BLaER1 (cell line): ENCODE results near the gene SPOCK2.

Experiments
- H3K27ac ChIP-seq: shearing (Covaris generic); formaldehyde crosslinking; 2 replicates; pipeline ENCODE4 v1.8.1; 2022
- H3K27me3 ChIP-seq: shearing (Covaris generic); formaldehyde crosslinking; 2 replicates; pipeline ENCODE4 v1.8.1; 2022
- H3K36me3 ChIP-seq: shearing (Covaris generic); formaldehyde crosslinking; 2 replicates; pipeline ENCODE4 v1.8.1; 2022
- H3K4me1 ChIP-seq: shearing (Covaris generic); formaldehyde crosslinking; 2 replicates; pipeline ENCODE4 v1.8.1; 2022
- H3K4me2 ChIP-seq: shearing (Covaris generic); formaldehyde crosslinking; 2 replicates; pipeline ENCODE4 v1.8.1; 2022
- H3K4me3 ChIP-seq: shearing (Covaris generic); formaldehyde crosslinking; 2 replicates; pipeline ENCODE4 v1.8.1; 2022
- H3K9ac ChIP-seq: shearing (Covaris generic); formaldehyde crosslinking; 2 replicates; pipeline ENCODE4 v1.8.1; 2022
- H3K9me3 ChIP-seq: shearing (Covaris generic); formaldehyde crosslinking; 2 replicates; pipeline ENCODE4 v1.8.1; 2022
- H4K20me1 ChIP-seq: shearing (Covaris generic); formaldehyde crosslinking; 2 replicates; pipeline ENCODE4 v1.8.1; 2022
- Cebpa-rat ChIP-seq: shearing (Covaris generic); IDR thresholded peaks from 2 replicates; pipeline ENCODE4 v1.8.1; 2022

SPOCK2 gene

DNA sequence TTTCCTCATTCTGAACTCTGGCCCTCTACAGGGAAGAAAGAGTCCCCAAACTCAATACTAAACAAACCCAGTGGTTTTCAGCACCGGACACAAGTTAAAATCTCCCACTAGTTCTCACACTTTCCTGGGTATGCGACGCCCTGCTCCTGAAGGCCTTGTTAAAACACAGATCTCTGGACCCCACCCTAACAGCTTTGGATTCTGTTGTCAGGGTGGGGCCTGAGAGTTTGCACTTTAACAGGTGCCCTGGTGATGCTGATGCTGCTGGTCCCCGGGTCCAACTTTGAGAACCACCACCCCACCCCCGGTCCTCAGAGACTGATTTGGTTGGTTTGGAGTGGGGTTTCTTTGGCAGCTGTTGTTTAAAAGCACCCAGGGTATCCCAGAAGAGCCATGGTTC is 62.5 kb downstream of the SPOCK2 start:
- Histone ChIP-seq H3K27me3 (no peaks in the 10 kb centered on the region), H3K27ac (no peak overlapping the region), H3K4me3 (no peak overlapping the region), H4K20me1 (no peaks in the 10 kb centered on the region), H3K4me1 (peaks cover 15% of the 10 kb centered on the region), H3K9ac (no peak overlapping the region), H3K36me3 (no peaks in the 10 kb centered on the region), H3K4me2 (peak overlapping the region; percentile 24), H3K9me3 (no peaks in the 10 kb centered on the region)
- TF ChIP-seq Cebpa-rat: no peak

DNA sequence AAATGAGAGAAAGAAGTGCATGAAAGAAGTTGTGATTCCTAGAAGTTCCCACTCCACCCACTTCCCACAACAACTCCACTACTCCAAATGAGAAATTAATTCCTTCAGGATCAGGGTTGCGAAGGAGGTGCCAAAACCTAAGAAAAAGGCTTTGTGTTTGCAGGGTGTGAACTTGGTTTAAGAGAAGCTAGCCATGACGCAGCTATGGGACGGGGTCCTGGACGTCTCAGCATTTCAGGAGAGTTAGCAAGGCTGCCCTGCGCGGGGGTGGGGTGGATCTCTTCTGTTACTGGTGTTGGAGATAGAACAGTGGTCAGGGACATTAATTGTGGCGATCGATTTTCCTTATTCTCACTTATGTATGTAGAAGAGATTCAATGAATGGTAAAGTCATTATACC is 63.0 kb downstream of the SPOCK2 start:
- Histone ChIP-seq H3K9ac (no peak overlapping the region), H3K27me3 (no peaks in the 10 kb centered on the region), H3K4me2 (0 out of 2 replicates have a peak overlapping the region, but pooled peaks have one; percentile 24), H3K4me1 (peaks cover 15% of the 10 kb centered on the region), H4K20me1 (no peaks in the 10 kb centered on the region), H3K9me3 (no peaks in the 10 kb centered on the region), H3K4me3 (no peak overlapping the region), H3K36me3 (no peaks in the 10 kb centered on the region), H3K27ac (no peak overlapping the region)
- no peak for TF ChIP-seq Cebpa-rat

DNA sequence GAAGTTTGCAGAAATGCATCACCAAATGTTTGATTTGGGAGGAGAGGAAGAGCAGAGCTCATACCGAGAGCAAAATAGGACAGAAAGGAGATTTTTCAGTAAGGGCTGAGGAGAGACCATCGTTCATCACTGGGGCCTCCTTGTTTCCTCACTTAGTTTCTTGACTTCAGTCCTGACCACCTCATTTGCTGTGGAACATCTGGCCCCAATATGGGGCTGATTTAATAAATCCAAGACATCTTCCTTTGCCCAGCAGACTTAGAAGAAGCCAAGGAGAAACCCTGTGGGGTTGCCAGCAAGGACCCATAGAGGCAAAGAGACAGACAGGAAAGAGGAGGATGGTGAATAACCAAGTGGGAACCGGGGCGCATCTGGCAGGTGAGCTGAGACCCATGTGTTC is 63.8 kb downstream of the SPOCK2 start:
- H3K4me1 ChIP-seq: peaks cover 15% of the 10 kb centered on the region
- no peaks in the 10 kb centered on the region for H3K9me3 ChIP-seq
- H4K20me1 ChIP-seq: no peaks in the 10 kb centered on the region
- H3K4me2 ChIP-seq: no peak overlapping the region
- no peak overlapping the region for H3K27ac ChIP-seq
- no peaks in the 10 kb centered on the region for H3K36me3 ChIP-seq
- no peak for TF ChIP-seq Cebpa-rat
- H3K9ac ChIP-seq: no peak overlapping the region
- no peaks in the 10 kb centered on the region for H3K27me3 ChIP-seq
- H3K4me3 ChIP-seq: no peak overlapping the region

DNA sequence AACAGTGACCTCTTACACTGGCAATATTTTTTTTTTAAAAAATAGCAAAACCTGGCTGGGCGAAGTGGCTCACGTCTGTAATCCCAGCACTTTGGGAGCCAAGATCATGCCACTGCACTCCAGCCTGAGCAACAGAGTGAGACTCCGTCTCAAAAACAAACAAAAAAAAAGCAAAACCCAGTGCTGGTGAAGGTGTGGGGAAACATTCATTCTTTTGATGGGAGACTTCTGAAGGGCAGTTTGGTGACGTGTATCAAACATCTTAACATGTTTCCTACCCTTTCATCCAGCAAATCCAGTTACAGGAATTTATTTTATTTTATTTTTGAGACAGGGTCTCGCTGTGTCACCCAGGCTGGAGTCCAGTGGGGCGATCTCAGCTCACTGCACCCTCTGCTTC is 66.1 kb downstream of the SPOCK2 start:
- Histone ChIP-seq H3K27ac (no peak overlapping the region), H3K9me3 (no peaks in the 10 kb centered on the region), H3K4me2 (no peak overlapping the region), H3K4me1 (peaks cover 18% of the 10 kb centered on the region), H3K9ac (no peak overlapping the region), H3K36me3 (no peaks in the 10 kb centered on the region), H3K27me3 (no peaks in the 10 kb centered on the region), H3K4me3 (no peak overlapping the region), H4K20me1 (no peaks in the 10 kb centered on the region)
- no peak for TF ChIP-seq Cebpa-rat

DNA sequence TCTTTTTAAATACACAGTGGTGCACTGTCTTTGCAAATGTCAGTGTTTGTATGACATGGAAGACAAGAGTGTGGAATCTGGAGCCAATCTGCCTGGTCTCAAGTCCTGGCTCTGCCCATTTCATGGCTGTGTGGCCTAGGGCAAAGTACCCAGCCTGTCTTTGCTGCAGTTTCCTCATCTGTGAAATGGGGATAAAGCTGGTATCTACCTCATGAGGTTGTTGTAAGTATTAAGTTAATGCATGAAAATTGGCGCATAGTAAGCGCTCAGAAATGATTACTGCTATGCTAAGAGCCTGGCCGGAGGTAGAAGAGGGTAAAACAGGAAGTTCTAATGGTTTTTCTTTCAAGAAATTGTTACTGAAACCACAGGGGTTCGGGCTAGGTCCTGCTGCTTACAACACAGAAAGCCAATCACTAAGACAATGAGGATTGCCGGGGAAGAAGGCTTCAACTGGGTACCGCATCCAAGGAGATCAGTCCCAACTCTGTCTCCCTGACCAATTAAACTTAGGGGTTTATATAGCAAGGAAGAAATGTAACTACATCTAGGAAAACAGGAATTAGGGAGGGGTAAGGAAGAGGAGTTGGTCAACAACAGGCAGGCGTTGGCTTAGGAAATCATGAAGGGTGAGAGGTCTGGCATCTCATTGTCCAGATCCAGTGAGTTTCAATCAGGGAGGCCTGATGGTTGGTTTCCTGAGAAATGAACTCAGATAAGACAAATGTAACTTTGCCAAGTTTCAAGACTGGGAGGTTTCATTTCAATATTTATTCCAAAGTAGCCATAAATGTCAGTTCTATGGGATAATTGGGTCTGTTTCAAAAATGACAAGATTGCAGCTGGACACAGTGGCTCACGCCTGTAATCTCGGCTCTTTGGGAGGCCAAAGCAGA is 67.2 kb downstream of the SPOCK2 start:
- no peak overlapping the region for H3K9ac ChIP-seq

DNA sequence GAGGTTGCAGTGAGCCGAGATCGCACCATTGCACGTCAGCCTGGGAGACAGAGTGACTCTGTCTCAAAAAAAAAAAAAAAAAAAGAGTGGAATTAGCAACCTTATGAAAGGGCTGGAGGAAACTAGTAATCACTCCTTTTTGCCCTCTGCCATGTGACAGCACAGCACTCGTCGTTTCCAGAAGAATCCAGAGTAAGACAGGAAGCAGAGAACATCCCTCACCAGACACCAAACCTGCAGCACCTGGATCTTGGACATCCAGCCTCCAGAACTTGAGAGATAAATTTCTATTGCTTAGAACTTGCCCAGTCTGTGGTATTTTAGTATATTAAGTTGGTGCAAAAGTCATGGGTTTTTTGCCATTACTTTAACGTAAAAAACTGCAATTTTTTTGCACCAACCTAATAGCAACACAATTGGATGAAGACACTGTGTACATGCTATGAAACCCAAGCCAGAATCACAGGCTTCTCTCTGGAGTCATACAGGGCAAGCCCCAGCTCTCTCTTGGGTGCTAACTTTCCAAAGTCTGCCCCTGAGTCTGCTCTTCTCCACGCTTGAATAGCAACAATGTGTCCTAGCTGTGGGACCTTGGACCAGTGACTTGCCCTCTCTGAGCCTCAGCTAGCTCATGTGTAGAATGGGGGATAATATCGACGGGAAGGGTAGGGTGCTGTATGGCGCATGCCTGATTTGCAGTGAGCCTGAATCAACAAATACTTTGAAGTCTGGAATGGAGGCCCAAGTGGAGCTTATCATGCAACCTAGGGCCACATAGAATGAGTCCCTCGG is 69.1 kb downstream of the SPOCK2 start:
- Histone ChIP-seq H3K4me2 (no peak overlapping the region), H3K27ac (no peak overlapping the region), H3K36me3 (no peaks in the 10 kb centered on the region), H3K4me1 (peaks cover 39% of the 10 kb centered on the region), H3K4me3 (no peak overlapping the region), H3K9me3 (no peaks in the 10 kb centered on the region), H3K27me3 (no peaks in the 10 kb centered on the region), H3K9ac (no peak overlapping the region), H4K20me1 (no peaks in the 10 kb centered on the region)
- no peak for TF ChIP-seq Cebpa-rat

More for the DNA sequence above, 67.2 kb downstream of the SPOCK2 start:
- Histone ChIP-seq H4K20me1 (no peaks in the 10 kb centered on the region), H3K9me3 (no peaks in the 10 kb centered on the region), H3K4me2 (peak overlapping the region; percentile 18; the same call in 1 of the 2 replicates), H3K4me3 (no peak overlapping the region), H3K4me1 (peaks cover 26% of the 10 kb centered on the region), H3K27ac (no peak overlapping the region), H3K27me3 (no peaks in the 10 kb centered on the region), H3K36me3 (no peaks in the 10 kb centered on the region)
- no peak for TF ChIP-seq Cebpa-rat

DNA sequence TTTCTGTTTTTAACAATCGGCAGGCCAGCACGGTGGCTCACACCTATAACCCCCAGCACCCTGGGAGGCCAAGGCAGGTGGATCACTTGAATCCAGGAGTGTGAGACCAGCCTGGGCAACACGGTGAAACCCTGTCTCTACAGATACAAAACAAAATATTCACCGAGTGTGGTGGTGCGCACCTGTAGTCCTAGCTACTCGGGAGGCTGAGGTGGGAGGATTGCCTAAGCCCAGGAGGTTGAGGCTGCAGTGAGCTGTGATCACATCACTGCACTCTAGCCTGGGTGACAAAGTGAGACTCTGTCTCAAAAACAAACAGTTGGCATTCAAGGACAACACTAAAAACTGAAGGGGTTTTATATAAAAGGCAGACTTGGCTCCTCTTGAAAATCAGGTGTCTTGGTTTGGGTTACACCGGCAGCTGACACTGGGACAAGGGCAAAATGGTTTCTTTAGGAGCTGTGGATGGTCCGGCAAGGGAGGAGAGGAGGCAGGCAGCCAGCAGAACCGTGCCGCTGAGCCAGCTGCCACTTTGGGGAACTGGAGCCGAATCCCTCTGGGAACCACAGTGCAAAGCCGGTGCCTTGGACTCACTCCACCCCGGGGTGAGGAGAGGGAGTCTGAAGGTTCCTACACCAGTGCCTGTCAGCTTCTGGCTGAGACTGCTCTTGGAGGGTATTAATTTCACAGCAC is 71.6 kb downstream of the SPOCK2 start:
- Histone ChIP-seq H3K27me3 (no peaks in the 10 kb centered on the region), H3K27ac (no peak overlapping the region), H3K4me1 (peaks cover 64% of the 10 kb centered on the region), H3K36me3 (no peaks in the 10 kb centered on the region), H3K9ac (no peak overlapping the region), H3K9me3 (no peaks in the 10 kb centered on the region), H3K4me2 (peak overlapping the region; percentile 94), H4K20me1 (no peaks in the 10 kb centered on the region), H3K4me3 (no peak overlapping the region)
- no peak for TF ChIP-seq Cebpa-rat

DNA sequence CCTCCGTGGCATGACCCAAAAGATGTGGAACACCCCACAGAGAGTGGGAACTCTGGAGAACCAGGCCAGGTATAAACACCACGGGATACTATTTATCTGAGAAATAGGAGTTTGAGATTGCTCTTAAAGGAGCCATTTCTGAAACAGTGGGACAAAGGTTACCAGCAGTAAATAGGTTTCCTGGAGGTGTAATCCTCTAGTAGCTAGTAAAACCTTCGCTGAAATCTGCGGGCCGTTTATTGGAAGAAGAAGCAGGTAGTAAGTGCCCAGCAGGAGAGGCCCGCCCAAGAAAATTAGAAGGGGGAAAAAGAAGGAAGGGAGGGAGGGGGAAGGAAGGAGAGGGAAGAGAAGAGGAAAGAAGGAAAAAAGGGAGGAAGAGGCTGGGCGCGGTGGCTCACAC is 72.5 kb downstream of the SPOCK2 start:
- no peaks in the 10 kb centered on the region for H4K20me1 ChIP-seq
- H3K36me3 ChIP-seq: no peaks in the 10 kb centered on the region
- no peak overlapping the region for H3K4me3 ChIP-seq
- H3K4me1 ChIP-seq: peaks cover 67% of the 10 kb centered on the region
- no peak overlapping the region for H3K27ac ChIP-seq
- H3K4me2 ChIP-seq: peak overlapping the region; percentile 94
- no peak overlapping the region for H3K9ac ChIP-seq
- H3K27me3 ChIP-seq: no peaks in the 10 kb centered on the region
- H3K9me3 ChIP-seq: no peaks in the 10 kb centered on the region
- no peak for TF ChIP-seq Cebpa-rat

DNA sequence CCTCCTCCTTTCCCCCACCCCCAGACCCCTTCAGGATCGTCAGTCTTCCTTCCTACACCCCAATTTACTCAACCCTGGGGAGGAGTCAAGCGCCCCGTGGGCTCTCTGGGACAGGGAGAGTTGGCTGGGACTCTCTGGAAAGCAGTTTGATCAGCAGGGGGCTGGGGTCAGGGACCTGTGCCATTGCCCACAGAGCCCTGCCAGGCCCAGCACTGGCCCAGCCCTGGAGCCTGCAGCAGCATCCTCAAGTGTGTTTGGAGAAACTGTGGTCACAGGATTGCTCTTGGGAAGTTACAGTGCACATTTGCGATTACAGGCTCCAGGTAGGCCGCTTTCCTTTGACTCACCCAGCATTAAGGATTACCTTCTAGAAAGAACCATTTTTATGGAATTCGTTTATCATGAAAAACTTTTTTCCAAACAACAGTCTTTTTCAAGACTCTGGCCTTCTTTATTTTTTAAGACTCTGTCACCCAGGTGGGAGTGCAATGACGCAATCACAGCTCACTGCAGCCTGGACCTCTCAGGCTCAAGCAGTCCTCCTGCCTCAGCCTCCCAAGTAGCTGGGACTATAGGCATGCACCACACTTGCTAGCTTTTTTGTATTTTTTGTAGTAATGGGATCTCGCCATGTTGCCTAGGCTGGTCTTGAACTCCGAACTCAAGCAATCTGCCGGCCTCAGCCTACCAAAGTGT is 73.4 kb downstream of the SPOCK2 start:
- Histone ChIP-seq H3K4me2 (peak overlapping the region; percentile 94), H3K27ac (0 out of 2 replicates have a peak overlapping the region, but pooled peaks have one; percentile 35), H3K4me1 (peaks cover 76% of the 10 kb centered on the region), H3K9ac (no peak overlapping the region), H3K9me3 (no peaks in the 10 kb centered on the region), H3K36me3 (no peaks in the 10 kb centered on the region), H4K20me1 (no peaks in the 10 kb centered on the region), H3K27me3 (no peaks in the 10 kb centered on the region), H3K4me3 (no peak overlapping the region)
- peak; percentile 83 for TF ChIP-seq Cebpa-rat
